ENCODE data around the gene RGS13. TPM values are rescaled to one million over a fixed set of nuclear protein-coding genes. Genes with fewer than 3 reads are reported as not detected.

RGS13 gene
- total RNA-seq, 1 donor from 2014 or later, result 0.22 TPM

DNA sequence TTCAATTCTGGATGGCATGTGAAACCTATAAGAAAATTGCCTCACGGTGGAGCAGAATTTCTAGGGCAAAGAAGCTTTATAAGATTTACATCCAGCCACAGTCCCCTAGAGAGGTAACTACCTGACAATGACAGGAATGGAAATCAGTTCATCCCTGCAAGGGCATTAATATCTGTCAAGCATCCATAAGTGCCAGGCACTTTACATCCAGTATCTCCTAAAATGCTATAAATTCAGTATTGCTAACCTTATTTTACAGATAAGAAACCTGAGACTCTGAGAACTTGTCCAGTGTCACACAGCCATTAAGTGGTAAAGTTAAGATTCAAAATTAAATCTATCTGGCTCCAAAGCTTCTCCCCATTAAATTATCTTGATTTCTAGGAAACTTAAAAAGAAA, 22.3 kb downstream of the RGS13 start:
- no peaks in the 10 kb centered on the region for H3K27me3 ChIP-seq (ENCODE audit: low read depth)
- TF ChIP-seq, protein P1, sequence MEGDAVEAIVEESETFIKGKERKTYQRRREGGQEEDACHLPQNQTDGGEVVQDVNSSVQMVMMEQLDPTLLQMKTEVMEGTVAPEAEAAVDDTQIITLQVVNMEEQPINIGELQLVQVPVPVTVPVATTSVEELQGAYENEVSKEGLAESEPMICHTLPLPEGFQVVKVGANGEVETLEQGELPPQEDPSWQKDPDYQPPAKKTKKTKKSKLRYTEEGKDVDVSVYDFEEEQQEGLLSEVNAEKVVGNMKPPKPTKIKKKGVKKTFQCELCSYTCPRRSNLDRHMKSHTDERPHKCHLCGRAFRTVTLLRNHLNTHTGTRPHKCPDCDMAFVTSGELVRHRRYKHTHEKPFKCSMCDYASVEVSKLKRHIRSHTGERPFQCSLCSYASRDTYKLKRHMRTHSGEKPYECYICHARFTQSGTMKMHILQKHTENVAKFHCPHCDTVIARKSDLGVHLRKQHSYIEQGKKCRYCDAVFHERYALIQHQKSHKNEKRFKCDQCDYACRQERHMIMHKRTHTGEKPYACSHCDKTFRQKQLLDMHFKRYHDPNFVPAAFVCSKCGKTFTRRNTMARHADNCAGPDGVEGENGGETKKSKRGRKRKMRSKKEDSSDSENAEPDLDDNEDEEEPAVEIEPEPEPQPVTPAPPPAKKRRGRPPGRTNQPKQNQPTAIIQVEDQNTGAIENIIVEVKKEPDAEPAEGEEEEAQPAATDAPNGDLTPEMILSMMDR (IDR thresholded peaks at IDR 0.05; ENCODE audit: borderline replicate concordance), result no peak
- H3K4me3 ChIP-seq, result no peak overlapping the region
- no peak for DNase-seq
- H3K27ac ChIP-seq (replicated peaks), result no peak overlapping the region
- intact Hi-C loops (cut with micrococcal nuclease), result no loop called here
- H3K9me3 ChIP-seq (replicated peaks), result no peaks in the 10 kb centered on the region
- H3K4me1 ChIP-seq, result no peaks in the 10 kb centered on the region
- H3K36me3 ChIP-seq, result no peaks in the 10 kb centered on the region

DNA sequence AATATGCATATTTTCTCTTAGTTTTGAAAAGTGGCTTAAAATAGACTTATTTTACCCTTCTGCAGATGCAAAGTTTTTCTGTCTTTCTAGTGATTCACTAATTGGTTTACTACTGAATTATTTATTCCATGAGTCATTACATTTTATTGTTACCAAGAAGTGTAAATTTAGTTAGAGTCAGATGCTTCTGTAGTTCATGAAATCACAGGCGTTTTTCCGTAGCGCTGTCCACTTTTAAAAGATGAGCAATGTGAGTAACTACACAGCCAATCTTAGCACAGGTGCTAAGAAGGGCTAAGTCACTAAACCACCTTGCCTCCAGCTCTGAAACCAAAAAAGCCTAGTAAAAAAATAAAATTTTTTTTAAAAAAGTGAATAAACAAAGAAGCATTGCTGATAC, 24.7 kb downstream of the RGS13 start:
- intact Hi-C loops (cut with micrococcal nuclease), result no loop called here
- TF ChIP-seq, protein P1 (IDR thresholded peaks at IDR 0.05; ENCODE audit: borderline replicate concordance), result no peak
- DNase-seq, result no peak
- H3K9me3 ChIP-seq (replicated peaks), result no peaks in the 10 kb centered on the region
- H3K4me1 ChIP-seq, result no peaks in the 10 kb centered on the region
- no peaks in the 10 kb centered on the region for H3K27me3 ChIP-seq (ENCODE audit: low read depth)
- H3K4me3 ChIP-seq, result no peak overlapping the region
- no peak overlapping the region for H3K27ac ChIP-seq (replicated peaks)
- H3K36me3 ChIP-seq, result no peaks in the 10 kb centered on the region

DNA sequence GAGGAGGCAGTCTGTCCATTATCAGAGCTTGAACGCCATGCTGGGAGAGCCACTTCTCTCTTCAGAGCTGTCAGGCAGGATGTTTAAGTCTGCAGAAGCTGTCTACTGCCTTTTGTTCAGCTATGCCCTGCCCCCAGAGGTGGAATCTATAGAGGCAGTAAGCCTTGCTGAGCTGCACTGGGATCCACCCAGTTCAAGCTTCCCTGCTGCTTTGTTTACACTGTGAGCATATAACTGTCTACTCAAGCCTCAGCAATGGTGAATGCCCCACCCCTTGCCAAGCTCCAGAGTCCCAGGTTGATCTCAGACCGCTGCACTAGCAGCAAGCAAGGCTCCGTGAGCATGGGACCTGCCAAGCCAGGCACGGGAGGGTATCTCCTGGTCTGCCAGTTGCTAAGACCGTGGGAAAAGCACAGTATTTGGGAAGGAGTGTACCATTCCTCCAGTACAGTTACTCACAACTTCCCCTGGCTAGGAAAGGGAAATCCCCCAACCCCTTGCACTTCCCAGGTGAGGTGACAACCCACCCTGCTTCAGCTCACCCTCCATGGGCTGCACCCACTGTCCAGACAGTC, 32.5 kb downstream of the RGS13 start:
- TF ChIP-seq, protein P1 (IDR thresholded peaks at IDR 0.05; ENCODE audit: borderline replicate concordance), result no peak
- Histone ChIP-seq H3K4me3 (no peak overlapping the region), H3K27ac (replicated peaks) (no peak overlapping the region), H3K36me3 (no peaks in the 10 kb centered on the region), H3K4me1 (no peaks in the 10 kb centered on the region), H3K9me3 (replicated peaks) (peaks cover 4% of the 10 kb centered on the region), H3K27me3 (ENCODE audit: low read depth) (no peaks in the 10 kb centered on the region)
- no peak for DNase-seq
- intact Hi-C loops (cut with micrococcal nuclease), result no loop called here

DNA sequence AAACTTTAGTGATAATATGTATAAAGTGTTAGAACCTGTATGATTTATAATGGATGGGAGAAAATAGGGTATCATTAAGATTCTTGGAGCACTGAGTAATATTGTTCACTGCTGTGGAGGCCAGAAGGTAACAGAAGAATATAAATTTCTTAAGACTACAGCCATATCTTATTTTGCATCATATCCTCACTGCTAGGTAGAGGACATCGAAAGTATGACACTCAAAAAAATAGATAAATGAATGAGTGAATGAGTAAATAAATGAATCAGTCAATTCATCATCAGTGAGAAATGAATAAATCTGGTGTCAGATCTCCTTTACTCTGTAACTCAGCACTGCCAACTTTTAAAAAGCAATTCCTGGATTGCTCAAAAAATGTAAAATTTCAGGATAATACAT, 33.2 kb downstream of the RGS13 start:
- H3K4me3 ChIP-seq, result no peak overlapping the region
- H3K36me3 ChIP-seq, result no peaks in the 10 kb centered on the region
- no peak for DNase-seq
- intact Hi-C loops (cut with micrococcal nuclease), result no loop called here
- no peak overlapping the region for H3K27ac ChIP-seq (replicated peaks)
- peaks cover 4% of the 10 kb centered on the region for H3K9me3 ChIP-seq (replicated peaks)
- TF ChIP-seq, protein P1 (IDR thresholded peaks at IDR 0.05; ENCODE audit: borderline replicate concordance), result no peak
- no peaks in the 10 kb centered on the region for H3K27me3 ChIP-seq (ENCODE audit: low read depth)
- no peaks in the 10 kb centered on the region for H3K4me1 ChIP-seq

DNA sequence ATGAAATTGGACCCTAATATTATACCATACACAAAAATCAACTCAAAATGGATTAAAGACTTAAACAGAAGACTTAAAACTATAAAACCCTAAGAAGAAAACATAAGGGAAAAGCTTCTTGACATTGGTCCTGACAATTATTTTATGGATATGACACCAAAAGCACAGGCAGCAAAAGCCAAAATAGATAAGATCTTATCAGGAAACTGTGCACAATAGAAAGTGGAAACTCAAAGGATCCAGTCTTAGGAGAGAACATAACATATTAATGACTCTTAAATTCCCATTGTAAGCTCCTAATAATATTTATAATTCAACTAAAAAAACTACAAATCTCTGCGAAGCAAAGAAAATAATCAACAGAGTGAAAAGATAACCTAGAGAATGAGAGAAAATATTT, 39.8 kb downstream of the RGS13 start:
- Histone ChIP-seq H3K4me1 (no peaks in the 10 kb centered on the region), H3K27ac (replicated peaks) (no peak overlapping the region), H3K27me3 (ENCODE audit: low read depth) (no peaks in the 10 kb centered on the region), H3K4me3 (no peak overlapping the region), H3K36me3 (no peaks in the 10 kb centered on the region), H3K9me3 (replicated peaks) (no peaks in the 10 kb centered on the region)
- TF ChIP-seq, protein P1 (IDR thresholded peaks at IDR 0.05; ENCODE audit: borderline replicate concordance), result no peak
- intact Hi-C loops (cut with micrococcal nuclease), result no loop called here
- no peak for DNase-seq
